ENCODE results near the gene RIPOR3. TPM values are rescaled to one million over a fixed set of nuclear protein-coding genes. Genes with fewer than 3 reads are reported as not detected.
A peak's percentile ranks its signal among the peaks of the same experiment; 100 is the strongest.

The RIPOR3 gene
- total and polyA plus RNA-seq, 2 donors from 2014 or later = 10.5 to 14.6 TPM

DNA sequence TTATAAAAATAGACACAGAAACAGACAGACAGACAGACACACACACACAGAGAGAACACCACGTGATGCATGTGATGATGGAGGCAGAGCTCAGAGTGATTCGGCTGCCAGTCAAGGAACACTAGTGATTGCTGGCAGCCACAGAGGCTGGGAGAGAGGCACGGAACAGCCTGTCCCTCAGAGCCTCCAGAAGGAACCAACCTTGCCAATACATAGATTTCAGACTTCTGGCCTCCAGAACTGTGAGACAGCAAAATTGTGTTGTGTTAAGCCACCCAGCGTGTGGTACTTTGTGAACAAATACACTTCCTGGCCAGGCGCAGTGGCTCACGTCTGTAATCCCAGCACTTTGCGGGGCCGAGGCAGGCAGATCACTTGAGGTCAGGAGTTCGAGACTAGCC, 30.5 kb upstream of the RIPOR3 start:
- no peaks in the 10 kb centered on the region for H3K27me3 ChIP-seq (ENCODE audit: control insufficient read depth, insufficient read depth, low read length)
- DNase-seq (no peak), FAIRE-seq (no peak)
- intact Hi-C loops (cut with DNase I) = no loop called here
- H3K9me3 ChIP-seq (ENCODE audit: control insufficient read depth in 2 of 3, insufficient read depth in 1 of 3, low read length in 3 of 3) = no peaks in the 10 kb centered on the region
- H3K4me1 ChIP-seq (ENCODE audit: control insufficient read depth in 2 of 3, insufficient read depth in 2 of 3, low read depth in 1 of 3, low read length in 3 of 3) = peaks cover 8 to 23% (median 18%) of the 10 kb centered on the region in 3 donors
- H3K4me3 ChIP-seq (ENCODE audit: low read length in 3 of 3) = no peak overlapping the region
- H3K36me3 ChIP-seq (ENCODE audit: control insufficient read depth in 2 of 3, insufficient read depth in 3 of 3, low read length in 3 of 3) = no peaks in the 10 kb centered on the region
- H3K27ac ChIP-seq (ENCODE audit: low read depth in 2 of 2, low read length in 2 of 2) = peak overlapping the region; percentile 42 to 45
- H3K9ac ChIP-seq (ENCODE audit: low read length in 3 of 3) = no peak overlapping the region
- no peak for TF ChIP-seq CTCF (IDR thresholded peaks at IDR 0.05; ENCODE audit: borderline replicate concordance, extremely low read depth, insufficient read depth)

- no peak for TF ChIP-seq CTCF (IDR thresholded peaks at IDR 0.05; ENCODE audit: borderline replicate concordance, extremely low read depth, insufficient read depth)
- no peak for FAIRE-seq
- intact Hi-C loops (cut with DNase I) = no loop called here
These were observed 29.2 kb upstream of the RIPOR3 start for GRCh38 chr20:50720582-50720981.

DNA sequence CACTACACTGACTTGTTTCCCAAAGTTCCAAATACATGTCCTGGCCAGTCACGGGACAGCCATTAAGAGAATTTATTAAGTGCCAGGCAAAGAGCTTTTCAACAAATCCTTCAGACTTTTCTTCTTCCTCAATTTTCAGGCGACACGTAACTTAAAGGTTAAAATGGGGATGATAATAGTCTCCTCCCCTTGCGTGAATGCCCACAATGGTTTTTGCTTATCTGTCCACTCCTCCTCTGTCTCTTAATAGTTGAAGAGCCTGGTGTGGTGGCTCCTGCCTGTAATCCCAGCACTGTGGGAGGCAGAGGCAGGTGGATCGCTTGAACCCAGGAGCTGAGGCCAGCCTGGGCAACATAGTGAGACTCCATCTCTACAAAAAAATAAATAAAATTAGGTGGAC, 28.7 kb upstream of the RIPOR3 start:
- no peak for TF ChIP-seq CTCF (IDR thresholded peaks at IDR 0.05; ENCODE audit: borderline replicate concordance, extremely low read depth, insufficient read depth)
- no peak for DNase-seq
- no peak for FAIRE-seq

More at GRCh38 chr20:50720582-50720981, 29.2 kb upstream of the RIPOR3 start:
- H3K9me3 ChIP-seq (ENCODE audit: control insufficient read depth in 2 of 3, insufficient read depth in 1 of 3, low read length in 3 of 3) = no peaks in the 10 kb centered on the region
- H3K9ac ChIP-seq (ENCODE audit: low read length in 3 of 3) = no peak overlapping the region
- no peak for DNase-seq
- peaks cover 3 to 16% (median 13%) of the 10 kb centered on the region in 3 donors for H3K4me1 ChIP-seq (ENCODE audit: control insufficient read depth in 2 of 3, insufficient read depth in 2 of 3, low read depth in 1 of 3, low read length in 3 of 3)
- H3K36me3 ChIP-seq (ENCODE audit: control insufficient read depth in 2 of 3, insufficient read depth in 3 of 3, low read length in 3 of 3) = no peaks in the 10 kb centered on the region
- H3K27ac ChIP-seq (ENCODE audit: low read depth in 2 of 2, low read length in 2 of 2) = no peak overlapping the region
- H3K4me3 ChIP-seq (ENCODE audit: low read length in 3 of 3) = no peak overlapping the region
- no peaks in the 10 kb centered on the region for H3K27me3 ChIP-seq (ENCODE audit: control insufficient read depth, insufficient read depth, low read length)

GRCh38 chr20:50719328-50719727, 28.0 kb upstream of the RIPOR3 start:
- no peak overlapping the region for H3K4me3 ChIP-seq (ENCODE audit: low read length in 3 of 3)
- no peak overlapping the region for H3K27ac ChIP-seq (ENCODE audit: low read depth in 2 of 2, low read length in 2 of 2)
- H3K9me3 ChIP-seq (ENCODE audit: control insufficient read depth in 2 of 3, insufficient read depth in 1 of 3, low read length in 3 of 3) = no peaks in the 10 kb centered on the region
- DNase-seq (no peak), FAIRE-seq (no peak)
- peaks cover under 1 to 8% (median 2%) of the 10 kb centered on the region in 3 donors for H3K4me1 ChIP-seq (ENCODE audit: control insufficient read depth in 2 of 3, insufficient read depth in 2 of 3, low read depth in 1 of 3, low read length in 3 of 3)
- TF ChIP-seq CTCF (IDR thresholded peaks at IDR 0.05; ENCODE audit: borderline replicate concordance, extremely low read depth, insufficient read depth) = no peak
- no peaks in the 10 kb centered on the region for H3K36me3 ChIP-seq (ENCODE audit: control insufficient read depth in 2 of 3, insufficient read depth in 3 of 3, low read length in 3 of 3)
- no peak overlapping the region for H3K9ac ChIP-seq (ENCODE audit: low read length in 3 of 3)
- intact Hi-C loops (cut with DNase I) = no loop called here
- H3K27me3 ChIP-seq (ENCODE audit: control insufficient read depth, insufficient read depth, low read length) = no peaks in the 10 kb centered on the region

More for the DNA sequence above, 28.7 kb upstream of the RIPOR3 start:
- no peak overlapping the region for H3K4me3 ChIP-seq (ENCODE audit: low read length in 3 of 3)
- no peak overlapping the region for H3K9ac ChIP-seq (ENCODE audit: low read length in 3 of 3)
- H3K27me3 ChIP-seq (ENCODE audit: control insufficient read depth, insufficient read depth, low read length) = no peaks in the 10 kb centered on the region
- H3K36me3 ChIP-seq (ENCODE audit: control insufficient read depth in 2 of 3, insufficient read depth in 3 of 3, low read length in 3 of 3) = no peaks in the 10 kb centered on the region
- peaks cover 3 to 13% (median 9%) of the 10 kb centered on the region in 3 donors for H3K4me1 ChIP-seq (ENCODE audit: control insufficient read depth in 2 of 3, insufficient read depth in 2 of 3, low read depth in 1 of 3, low read length in 3 of 3)
- H3K9me3 ChIP-seq (ENCODE audit: control insufficient read depth in 2 of 3, insufficient read depth in 1 of 3, low read length in 3 of 3) = no peaks in the 10 kb centered on the region
- intact Hi-C loops (cut with DNase I) = no loop called here
- no peak overlapping the region for H3K27ac ChIP-seq (ENCODE audit: low read depth in 2 of 2, low read length in 2 of 2)

Data from kidney (tissue), 14 donors.